Testis (tissue), 3 donors: Measurements from ENCODE around the gene KCNIP1. TPM values are rescaled to one million over a fixed set of nuclear protein-coding genes. Genes with fewer than 3 reads are reported as not detected.

ENCODE experiments used
- DNase-seq: peaks from one replicate; pipeline ENCODE4 v3.0.0-alpha.2; 2019
- H3K27ac ChIP-seq, 2 donors: fragments of 200-600 bp; sonication (generic); one replicate each; pipeline ENCODE4 v1.5.1; 2019
- H3K27me3 ChIP-seq: fragments of 200-600 bp; sonication (generic); one replicate; pipeline ENCODE4 v1.5.1; 2019
- H3K36me3 ChIP-seq: fragments of 200-600 bp; sonication (generic); one replicate; pipeline ENCODE4 v1.5.1; 2017; ENCODE audit warnings: low read depth; ENCODE audit errors: missing control alignments
- H3K4me1 ChIP-seq: fragments of 200-600 bp; sonication (generic); one replicate; pipeline ENCODE4 v1.5.1; 2019
- H3K4me3 ChIP-seq, 2 donors: fragments of 200-600 bp; sonication (generic); one replicate each; pipeline ENCODE4 v1.5.1; 2017 to 2019
- H3K9me3 ChIP-seq: fragments of 200-600 bp; sonication (generic); one replicate; pipeline ENCODE4 v1.5.1; 2017
- POLR2A ChIP-seq: fragments of 450-650 bp; IDR thresholded peaks from one replicate; pipeline ENCODE4 v1.6.1; 2017; ENCODE audit warnings: antibody characterized with exemption, mild to moderate bottlenecking, moderate library complexity
- WGBS, 2 donors: methylation state at CpG; one replicate each; pipeline ENCODE4 v1.1.5; 2018; 5-methylcytosine and 5-hydroxymethylcytosine counted together
- intact Hi-C: fragments of 100-400 bp; cut with DNase I; formaldehyde crosslinking; loops from one replicate; pipeline ENCODE4 v1.15.1; 2023; ENCODE audit warnings: low total_unique reads
- polyA plus RNA-seq: library from polyadenylated mRNA; stranded (reverse); fragments of 350-450 nt; fragmentation: Illumina TruSeq; extraction: RNeasy Lipid Tissue Mini Kit (QIAGEN cat#74804); gene quantifications from one replicate; pipeline ENCODE4 v1.2.3, GENCODE V29; 2014; ENCODE audit warnings: low read depth, low replicate concordance; ENCODE audit not compliant: insufficient read depth
- total RNA-seq, 2 donors: library from RNA; depleted of rRNA; stranded (reverse); fragments of >200 nt; gene quantifications; one replicate each; pipeline ENCODE4 v1.2.3, GENCODE V29; 2016
- TF ChIP-seq, protein P1 (sequence below), 3 experiments: fragments of 450-650 bp in 2 of 3; fragments of 200-600 bp in 1 of 3; sonication (generic) in 1 of 3; IDR thresholded peaks; one replicate each; pipeline ENCODE4 v1.5.1; 2016 to 2019; ENCODE audit warnings: antibody characterized with exemption in 3 of 3, mild to moderate bottlenecking in 2 of 3, moderate library complexity in 1 of 3

Gene KCNIP1
- total and polyA plus RNA-seq, 3 donors from 2014 or later, result 5.9 to 14.8 (median 13.4) TPM

DNA sequence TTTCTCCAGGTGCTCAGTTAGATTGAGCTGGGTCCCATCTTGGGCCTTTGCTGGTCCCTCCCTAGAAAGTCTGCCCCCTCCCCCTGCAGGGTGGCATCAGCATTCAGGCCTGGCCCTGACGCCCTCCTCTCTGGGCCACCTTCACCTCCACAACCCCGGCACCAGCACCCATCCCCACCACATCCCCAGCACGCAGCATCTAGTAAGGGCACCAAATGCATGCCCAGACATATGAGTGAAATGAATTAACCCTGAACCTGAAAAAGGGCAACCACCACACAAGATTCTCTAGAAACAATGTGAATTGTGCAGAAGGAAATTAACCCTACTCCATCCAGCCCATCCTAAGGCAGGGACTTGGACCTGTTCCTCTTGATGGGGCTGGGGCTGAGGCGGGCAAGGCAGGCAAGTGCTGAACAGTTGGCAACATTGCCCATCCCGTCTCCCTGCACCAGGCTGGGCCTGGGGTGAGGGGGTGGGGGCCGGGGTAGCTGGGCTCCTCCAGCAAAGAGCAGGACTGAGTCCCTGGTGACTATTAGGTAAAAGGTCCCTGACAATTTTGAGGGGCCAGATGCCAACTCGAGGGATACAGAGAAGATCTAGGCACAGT, 125.9 kb downstream of the KCNIP1 start:
- no peaks in the 10 kb centered on the region for H3K27me3 ChIP-seq
- WGBS, 2 donors, result 91 to 96% methylated on average over 4 to 7 of the region's 7 CpGs

DNA sequence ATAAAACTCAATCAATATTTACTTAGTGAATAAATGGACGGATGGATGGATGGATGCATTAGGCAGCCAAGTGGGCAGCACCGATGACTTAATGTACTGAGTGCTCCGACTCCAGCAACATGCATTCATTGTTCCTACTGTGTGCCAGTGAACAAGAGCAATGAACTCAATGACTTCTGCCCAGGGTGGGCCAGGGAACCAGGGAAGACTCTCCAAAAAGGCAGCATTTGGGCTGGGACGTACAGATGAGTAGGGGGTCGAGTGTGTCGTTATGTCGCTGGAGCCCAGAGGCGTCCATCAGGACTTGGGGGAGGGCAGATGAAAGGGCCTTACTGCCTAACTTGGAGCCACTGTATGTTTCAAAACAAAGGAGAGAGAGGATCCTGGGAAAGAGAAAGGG, 126.4 kb downstream of the KCNIP1 start:
- Histone ChIP-seq H3K27ac (no peak overlapping the region), H3K9me3 (no peaks in the 10 kb centered on the region), H3K4me1 (peaks cover 33% of the 10 kb centered on the region), H3K27me3 (no peaks in the 10 kb centered on the region), H3K36me3 (no peaks in the 10 kb centered on the region), H3K4me3 (no peak overlapping the region)
- intact Hi-C loops, result loop anchor here (5.0 kb wide), 1 partner anchor 193 kb away; no protein-coding TSS in a partner anchor
- 92 to 96% methylated on average over 8 of the region's 8 CpGs for WGBS, 2 donors
- no peak for DNase-seq
- TF ChIP-seq, protein P1, sequence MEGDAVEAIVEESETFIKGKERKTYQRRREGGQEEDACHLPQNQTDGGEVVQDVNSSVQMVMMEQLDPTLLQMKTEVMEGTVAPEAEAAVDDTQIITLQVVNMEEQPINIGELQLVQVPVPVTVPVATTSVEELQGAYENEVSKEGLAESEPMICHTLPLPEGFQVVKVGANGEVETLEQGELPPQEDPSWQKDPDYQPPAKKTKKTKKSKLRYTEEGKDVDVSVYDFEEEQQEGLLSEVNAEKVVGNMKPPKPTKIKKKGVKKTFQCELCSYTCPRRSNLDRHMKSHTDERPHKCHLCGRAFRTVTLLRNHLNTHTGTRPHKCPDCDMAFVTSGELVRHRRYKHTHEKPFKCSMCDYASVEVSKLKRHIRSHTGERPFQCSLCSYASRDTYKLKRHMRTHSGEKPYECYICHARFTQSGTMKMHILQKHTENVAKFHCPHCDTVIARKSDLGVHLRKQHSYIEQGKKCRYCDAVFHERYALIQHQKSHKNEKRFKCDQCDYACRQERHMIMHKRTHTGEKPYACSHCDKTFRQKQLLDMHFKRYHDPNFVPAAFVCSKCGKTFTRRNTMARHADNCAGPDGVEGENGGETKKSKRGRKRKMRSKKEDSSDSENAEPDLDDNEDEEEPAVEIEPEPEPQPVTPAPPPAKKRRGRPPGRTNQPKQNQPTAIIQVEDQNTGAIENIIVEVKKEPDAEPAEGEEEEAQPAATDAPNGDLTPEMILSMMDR (IDR thresholded peaks at IDR 0.05), result no peak
- TF ChIP-seq POLR2A, result no peak

More for the DNA sequence above, 125.9 kb downstream of the KCNIP1 start:
- Histone ChIP-seq H3K4me3 (no peak overlapping the region), H3K9me3 (no peaks in the 10 kb centered on the region), H3K4me1 (peaks cover 33% of the 10 kb centered on the region), H3K36me3 (no peaks in the 10 kb centered on the region), H3K27ac (no peak overlapping the region)
- TF ChIP-seq, protein P1 (IDR thresholded peaks at IDR 0.05), result no peak
- TF ChIP-seq POLR2A, result no peak
- no peak for DNase-seq
- intact Hi-C loops, result loop anchor here (5.0 to 10.0 kb wide), 2 partner anchors 192 to 405 kb away; no protein-coding TSS in a partner anchor

DNA sequence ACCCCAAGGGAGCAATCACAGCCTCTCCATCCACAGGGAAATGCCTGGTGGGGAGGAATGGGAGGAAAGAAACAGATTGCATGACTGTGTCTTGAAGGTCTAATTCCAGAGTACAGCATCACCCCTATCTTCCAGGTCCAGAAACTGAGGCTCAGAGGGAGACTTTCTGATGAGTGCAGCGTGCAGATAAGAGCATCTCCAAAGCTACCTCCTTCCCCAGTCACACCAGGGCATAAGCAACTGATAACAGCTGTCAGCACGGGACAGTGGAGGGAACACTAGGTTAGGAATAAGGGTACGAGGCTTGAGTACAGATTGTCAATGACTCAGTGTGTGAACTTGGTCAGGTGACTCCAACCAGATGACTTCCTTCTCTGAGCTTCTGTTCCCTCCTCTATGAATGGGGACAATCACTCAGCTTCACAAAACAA, 126.9 kb downstream of the KCNIP1 start:
- intact Hi-C loops, result loop anchor here (5.0 kb wide), 1 partner anchor 193 kb away; no protein-coding TSS in a partner anchor
- Histone ChIP-seq H3K36me3 (no peaks in the 10 kb centered on the region), H3K4me3 (no peak overlapping the region), H3K27ac (no peak overlapping the region), H3K4me1 (peaks cover 33% of the 10 kb centered on the region), H3K27me3 (no peaks in the 10 kb centered on the region), H3K9me3 (no peaks in the 10 kb centered on the region)
- WGBS, 2 donors, result 54 to 74% methylated on average over 3 of the region's 3 CpGs
- DNase-seq, result no peak
- TF ChIP-seq, protein P1 (IDR thresholded peaks at IDR 0.05), result no peak
- TF ChIP-seq POLR2A, result no peak

DNA sequence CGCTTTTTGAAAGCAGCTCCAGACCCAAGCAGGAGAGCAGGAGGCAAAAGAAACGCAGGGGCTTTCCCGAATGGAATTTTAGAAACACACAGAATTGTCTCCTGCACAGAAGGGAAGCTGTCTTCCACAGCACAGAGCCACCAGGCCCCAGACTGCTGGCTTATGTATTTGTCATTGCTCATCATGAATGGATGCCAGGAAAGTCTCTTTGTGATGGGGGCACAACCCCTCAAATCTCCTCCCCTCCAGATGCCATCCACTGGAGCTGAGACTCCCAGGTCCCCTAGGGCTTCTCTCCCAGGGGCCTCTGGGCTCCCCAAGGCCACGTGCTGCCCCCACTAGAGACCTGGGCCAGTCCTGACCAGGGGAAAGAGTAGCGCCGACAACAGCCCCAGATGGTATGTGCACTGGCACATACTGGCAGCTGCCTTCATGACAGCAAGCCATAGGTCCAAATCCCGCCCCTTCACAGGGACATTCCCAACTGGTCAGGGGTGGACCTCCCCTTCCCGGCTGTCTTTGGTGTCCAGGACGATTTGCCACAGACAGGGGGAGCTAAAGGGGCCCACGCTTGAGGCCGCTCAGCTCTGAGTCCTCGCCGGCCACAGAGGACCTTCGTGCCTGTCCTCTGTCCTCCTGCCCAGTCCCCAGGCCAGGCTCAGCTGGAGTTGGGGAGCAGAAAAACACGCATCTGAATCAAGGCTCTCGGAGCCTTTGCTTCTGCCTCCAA, 127.8 kb downstream of the KCNIP1 start:
- H3K4me1 ChIP-seq, result peaks cover 33% of the 10 kb centered on the region
- WGBS, 2 donors, result 44 to 56% methylated on average over 12 to 16 of the region's 16 CpGs
- H3K27me3 ChIP-seq, result no peaks in the 10 kb centered on the region
- H3K27ac ChIP-seq, result peak overlapping the region in 1 of 2 donors; percentile 41
- no peaks in the 10 kb centered on the region for H3K36me3 ChIP-seq
- no peak overlapping the region for H3K4me3 ChIP-seq
- peak; percentile 51 for DNase-seq
- intact Hi-C loops, result loop anchor here (5.0 kb wide), 1 partner anchor 194 kb away; no protein-coding TSS in a partner anchor
- no peaks in the 10 kb centered on the region for H3K9me3 ChIP-seq
- no peak for TF ChIP-seq POLR2A
- TF ChIP-seq, protein P1 (IDR thresholded peaks at IDR 0.05), result peak in 1 of 3 experiments; percentile 17
